Ishikawa (cell line): ENCODE data around the gene EIF2B2.

Experiments used
- CEBPB ChIP-seq: IDR thresholded peaks from 2 replicates; pipeline ENCODE4 v1.6.1; 2012
- CREB1 ChIP-seq: IDR thresholded peaks from 2 replicates; pipeline ENCODE4 v1.6.1; 2012; ENCODE audit warnings: low read depth
- EGR1 ChIP-seq: IDR thresholded peaks from 2 replicates; pipeline ENCODE4 v1.6.1; 2012
- EP300 ChIP-seq: IDR thresholded peaks from 2 replicates; pipeline ENCODE4 v1.6.1; 2012; ENCODE audit warnings: borderline replicate concordance
- FOXM1 ChIP-seq: IDR thresholded peaks from 2 replicates; pipeline ENCODE4 v1.6.1; 2012; ENCODE audit warnings: low read depth, borderline replicate concordance
- NFIC ChIP-seq: IDR thresholded peaks from 2 replicates; pipeline ENCODE4 v1.6.1; 2012
- RAD21 ChIP-seq: IDR thresholded peaks from 2 replicates; pipeline ENCODE4 v1.6.1; 2012; ENCODE audit warnings: low read depth
- REST ChIP-seq: IDR thresholded peaks from 2 replicates; pipeline ENCODE4 v1.6.1; 2012; ENCODE audit warnings: low read depth, mild to moderate bottlenecking
- TAF1 ChIP-seq: IDR thresholded peaks from 2 replicates; pipeline ENCODE4 v1.6.1; 2012; ENCODE audit warnings: low read depth, mild to moderate bottlenecking
- TCF12 ChIP-seq: IDR thresholded peaks from 2 replicates; pipeline ENCODE4 v1.6.1; 2012; ENCODE audit warnings: low read depth
- TEAD4 ChIP-seq: IDR thresholded peaks from 2 replicates; pipeline ENCODE4 v1.6.1; 2012
- USF1 ChIP-seq: IDR thresholded peaks from 2 replicates; pipeline ENCODE4 v1.6.1; 2012
- YY1 ChIP-seq: IDR thresholded peaks from 2 replicates; pipeline ENCODE4 v1.6.1; 2012; ENCODE audit warnings: low read depth
- ZBTB7A ChIP-seq: IDR thresholded peaks from 2 replicates; pipeline ENCODE4 v1.6.1; 2012; ENCODE audit warnings: low read depth
- TF ChIP-seq, protein P1 (sequence below): IDR thresholded peaks from 2 replicates; pipeline ENCODE4 v1.6.1; 2012

Gene EIF2B2

GRCh38 chr14:75049136-75049535 is 46.4 kb downstream of the EIF2B2 start:
- TF ChIP-seq REST (no peak), RAD21 (no peak), TCF12 (no peak), TAF1 (no peak), NFIC (no peak), FOXM1 (no peak), CREB1 (no peak), USF1 (no peak), ZBTB7A (no peak), EP300 (no peak), CEBPB (no peak)
- TF ChIP-seq, protein P1, sequence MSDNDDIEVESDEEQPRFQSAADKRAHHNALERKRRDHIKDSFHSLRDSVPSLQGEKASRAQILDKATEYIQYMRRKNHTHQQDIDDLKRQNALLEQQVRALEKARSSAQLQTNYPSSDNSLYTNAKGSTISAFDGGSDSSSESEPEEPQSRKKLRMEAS, result no peak

GRCh38 chr14:75049731-75050201 is 47.0 kb downstream of the EIF2B2 start:
- TF ChIP-seq EP300 (no peak), TEAD4 (no peak), NFIC (no peak), TCF12 (no peak), YY1 (no peak), EGR1 (no peak)

DNA sequence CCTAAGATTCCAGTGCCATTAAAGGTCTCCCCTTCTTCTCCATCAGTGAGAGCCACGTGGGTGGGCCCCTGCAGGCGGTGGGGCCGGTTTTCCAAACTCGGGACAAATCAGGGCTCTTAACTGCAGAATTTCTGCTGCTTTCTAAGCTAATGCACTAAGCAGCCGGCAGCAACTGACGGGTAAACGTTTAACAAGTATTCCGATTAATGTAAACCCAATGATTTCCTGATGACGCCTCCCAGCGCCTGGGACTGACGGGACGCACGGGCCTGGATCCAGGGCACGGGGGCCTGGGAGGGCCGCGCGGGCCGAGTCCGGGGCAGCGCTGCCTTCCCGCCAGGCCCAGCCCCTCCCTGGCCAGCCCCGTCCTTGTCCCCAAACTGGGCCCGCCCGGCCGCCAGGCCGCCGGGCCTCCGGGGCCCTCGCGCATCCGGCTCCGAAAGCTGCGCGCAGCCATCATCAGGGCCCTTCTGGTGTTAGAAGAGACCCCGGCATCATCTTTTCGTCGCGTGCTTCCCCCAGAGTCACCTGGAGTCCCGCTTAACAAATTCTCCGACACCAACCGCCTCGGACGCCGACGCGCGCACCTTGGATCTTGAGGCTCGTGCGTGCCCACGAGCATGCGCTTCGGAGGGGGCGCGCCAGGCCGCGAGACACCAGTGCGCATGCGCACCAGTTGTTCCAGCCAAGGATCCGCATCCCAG is 48.3 kb downstream of the EIF2B2 start, which contains the start of gene MLH3:
Gene MLH3, minus strand, starts transcription at position 616 of the 704 bp plus-strand sequence. CDS start 1,812 bp downstream, outside the sequence.
- TF ChIP-seq USF1, result no peak
- TF ChIP-seq NFIC, result no peak
- TF ChIP-seq TCF12, result no peak
- TF ChIP-seq FOXM1, result no peak
- TF ChIP-seq TAF1, result peak; percentile 56
- TF ChIP-seq REST, result no peak
- 0 out of 2 replicates have a peak, but pooled peaks have one; percentile 4 for TF ChIP-seq TEAD4
- TF ChIP-seq EP300, result no peak
- TF ChIP-seq RAD21, result no peak
- TF ChIP-seq CEBPB, result no peak
- TF ChIP-seq EGR1, result no peak
- no peak for TF ChIP-seq CREB1
- no peak for TF ChIP-seq ZBTB7A
- TF ChIP-seq YY1, result 0 out of 2 replicates have a peak, but pooled peaks have one; percentile 24
- TF ChIP-seq, protein P1, result peak; percentile 94

DNA sequence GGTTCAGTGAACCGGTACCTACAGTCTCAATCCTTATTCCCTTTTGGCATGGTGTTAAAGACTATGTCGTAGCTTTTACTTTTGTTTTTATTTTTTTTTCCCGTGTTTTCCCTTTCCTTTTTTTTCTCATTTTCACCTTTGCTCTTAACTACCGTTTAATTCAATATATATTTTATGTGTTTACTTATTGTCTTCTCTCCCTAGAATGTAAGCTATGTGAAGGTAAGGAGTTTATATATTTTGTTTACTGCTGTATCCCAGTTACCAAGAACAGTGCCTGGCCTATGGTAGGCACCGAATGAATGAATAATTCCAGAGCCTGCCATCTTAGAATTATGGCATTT is 48.8 kb downstream of the EIF2B2 start:
- TF ChIP-seq EP300 (no peak), FOXM1 (no peak), NFIC (no peak), YY1 (no peak), CREB1 (no peak), CEBPB (no peak), RAD21 (no peak), REST (no peak), ZBTB7A (no peak), EGR1 (no peak)
- TF ChIP-seq, protein P1, result no peak
